ENCODE data around the gene CERT1. TPM values are rescaled to one million over a fixed set of nuclear protein-coding genes. Genes with fewer than 3 reads are reported as not detected.
"Not testable (repeated sequence)": the region's sequence is repeated elsewhere in the genome, so short reads cannot be mapped to it uniquely, and the experiment has no call there.

Gene CERT1
- total RNA-seq, 1 donor, result 50.3 TPM

DNA sequence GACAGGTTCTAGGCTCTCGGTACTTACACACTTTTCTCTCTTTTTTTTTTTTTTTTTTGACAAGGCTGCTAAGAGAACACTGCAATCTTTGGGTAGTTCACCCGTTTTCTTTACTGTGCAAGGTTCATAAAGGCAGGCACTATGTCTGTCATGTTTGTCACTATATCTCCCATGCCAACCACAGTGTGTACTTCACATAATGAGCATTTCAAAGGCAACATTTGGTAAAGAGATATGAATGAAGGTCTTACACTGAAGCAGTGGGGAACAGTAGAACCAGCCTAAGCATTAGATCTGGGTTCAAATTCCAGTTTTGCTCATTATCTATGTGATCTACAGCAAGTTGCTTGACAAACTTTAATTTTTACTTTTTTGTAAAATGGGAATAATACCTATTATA lies 175.9 kb downstream of the CERT1 start:
- Histone ChIP-seq H3K27ac (ENCODE audit: low read depth, low read length) (no peak overlapping the region), H3K9me3 (ENCODE audit: low read depth, low read length) (no peaks in the 10 kb centered on the region), H3K79me2 (ENCODE audit: insufficient read depth, low read length) (peaks cover 32% of the 10 kb centered on the region), H3K36me3 (ENCODE audit: insufficient read depth, low read length) (no peaks in the 10 kb centered on the region), H2AFZ (ENCODE audit: low read length) (no peak overlapping the region), H4K20me1 (ENCODE audit: insufficient read depth, low read length) (peaks cover 17% of the 10 kb centered on the region), H3K4me1 (ENCODE audit: insufficient read depth, low read length) (peaks cover 11% of the 10 kb centered on the region), H3K4me2 (ENCODE audit: insufficient read depth, low read length) (no peak overlapping the region), H3K4me3 (ENCODE audit: insufficient read depth, low read length) (no peak overlapping the region), H3K27me3 (ENCODE audit: insufficient read depth, low read length) (no peaks in the 10 kb centered on the region)
- TF ChIP-seq, protein P1, sequence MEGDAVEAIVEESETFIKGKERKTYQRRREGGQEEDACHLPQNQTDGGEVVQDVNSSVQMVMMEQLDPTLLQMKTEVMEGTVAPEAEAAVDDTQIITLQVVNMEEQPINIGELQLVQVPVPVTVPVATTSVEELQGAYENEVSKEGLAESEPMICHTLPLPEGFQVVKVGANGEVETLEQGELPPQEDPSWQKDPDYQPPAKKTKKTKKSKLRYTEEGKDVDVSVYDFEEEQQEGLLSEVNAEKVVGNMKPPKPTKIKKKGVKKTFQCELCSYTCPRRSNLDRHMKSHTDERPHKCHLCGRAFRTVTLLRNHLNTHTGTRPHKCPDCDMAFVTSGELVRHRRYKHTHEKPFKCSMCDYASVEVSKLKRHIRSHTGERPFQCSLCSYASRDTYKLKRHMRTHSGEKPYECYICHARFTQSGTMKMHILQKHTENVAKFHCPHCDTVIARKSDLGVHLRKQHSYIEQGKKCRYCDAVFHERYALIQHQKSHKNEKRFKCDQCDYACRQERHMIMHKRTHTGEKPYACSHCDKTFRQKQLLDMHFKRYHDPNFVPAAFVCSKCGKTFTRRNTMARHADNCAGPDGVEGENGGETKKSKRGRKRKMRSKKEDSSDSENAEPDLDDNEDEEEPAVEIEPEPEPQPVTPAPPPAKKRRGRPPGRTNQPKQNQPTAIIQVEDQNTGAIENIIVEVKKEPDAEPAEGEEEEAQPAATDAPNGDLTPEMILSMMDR (IDR thresholded peaks at IDR 0.05; ENCODE audit: extremely low read depth, low read depth, low read length), result no peak
- DNase-seq (ENCODE audit: insufficient read length, low spot score, missing footprints), result no peak

- not testable (repeated sequence) for H3K36me3 ChIP-seq (ENCODE audit: insufficient read depth, low read length); H3K4me2 ChIP-seq (ENCODE audit: insufficient read depth, low read length); H2AFZ ChIP-seq (ENCODE audit: low read length); H3K27me3 ChIP-seq (ENCODE audit: insufficient read depth, low read length); H3K4me3 ChIP-seq (ENCODE audit: insufficient read depth, low read length); DNase-seq (ENCODE audit: insufficient read length, low spot score, missing footprints); H3K9me3 ChIP-seq (ENCODE audit: low read depth, low read length); H3K27ac ChIP-seq (ENCODE audit: low read depth, low read length)
- H3K79me2 ChIP-seq (ENCODE audit: insufficient read depth, low read length), result peaks cover 21% of the 10 kb centered on the region
- peaks cover 11% of the 10 kb centered on the region for H3K4me1 ChIP-seq (ENCODE audit: insufficient read depth, low read length)
- H4K20me1 ChIP-seq (ENCODE audit: insufficient read depth, low read length), result peaks cover 14% of the 10 kb centered on the region
Measured at GRCh38 chr5:75334413-75334812, 177.0 kb downstream of the CERT1 start.

DNA sequence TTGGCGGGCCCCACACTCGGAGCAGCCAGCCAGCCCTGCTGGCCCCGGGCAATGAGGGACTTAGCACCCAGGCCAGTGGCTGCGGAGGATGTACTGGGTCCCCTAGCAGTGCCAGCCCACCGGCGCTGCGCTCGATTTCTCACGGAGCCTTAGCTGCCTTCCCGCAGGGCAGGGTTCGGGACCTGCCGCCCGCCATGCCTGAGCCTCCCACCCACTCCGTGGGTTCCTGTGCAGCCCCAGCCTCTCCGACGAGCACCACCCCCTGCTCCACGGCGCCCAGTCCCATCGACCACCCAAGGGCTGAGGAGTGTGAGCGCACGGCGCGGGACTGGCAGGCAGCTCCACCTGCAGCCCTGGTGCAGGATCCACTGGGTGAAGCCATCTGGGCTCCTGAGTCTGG lies 177.7 kb downstream of the CERT1 start:
- Histone ChIP-seq H4K20me1 (ENCODE audit: insufficient read depth, low read length) (peaks cover 10% of the 10 kb centered on the region), H3K79me2 (ENCODE audit: insufficient read depth, low read length) (peaks cover 17% of the 10 kb centered on the region), H3K4me1 (ENCODE audit: insufficient read depth, low read length) (peaks cover 11% of the 10 kb centered on the region)
- H3K4me3 ChIP-seq (ENCODE audit: insufficient read depth, low read length); H3K27me3 ChIP-seq (ENCODE audit: insufficient read depth, low read length); DNase-seq (ENCODE audit: insufficient read length, low spot score, missing footprints); H3K27ac ChIP-seq (ENCODE audit: low read depth, low read length); H3K4me2 ChIP-seq (ENCODE audit: insufficient read depth, low read length); H3K9me3 ChIP-seq (ENCODE audit: low read depth, low read length); H2AFZ ChIP-seq (ENCODE audit: low read length); H3K36me3 ChIP-seq (ENCODE audit: insufficient read depth, low read length): not testable (repeated sequence)

DNA sequence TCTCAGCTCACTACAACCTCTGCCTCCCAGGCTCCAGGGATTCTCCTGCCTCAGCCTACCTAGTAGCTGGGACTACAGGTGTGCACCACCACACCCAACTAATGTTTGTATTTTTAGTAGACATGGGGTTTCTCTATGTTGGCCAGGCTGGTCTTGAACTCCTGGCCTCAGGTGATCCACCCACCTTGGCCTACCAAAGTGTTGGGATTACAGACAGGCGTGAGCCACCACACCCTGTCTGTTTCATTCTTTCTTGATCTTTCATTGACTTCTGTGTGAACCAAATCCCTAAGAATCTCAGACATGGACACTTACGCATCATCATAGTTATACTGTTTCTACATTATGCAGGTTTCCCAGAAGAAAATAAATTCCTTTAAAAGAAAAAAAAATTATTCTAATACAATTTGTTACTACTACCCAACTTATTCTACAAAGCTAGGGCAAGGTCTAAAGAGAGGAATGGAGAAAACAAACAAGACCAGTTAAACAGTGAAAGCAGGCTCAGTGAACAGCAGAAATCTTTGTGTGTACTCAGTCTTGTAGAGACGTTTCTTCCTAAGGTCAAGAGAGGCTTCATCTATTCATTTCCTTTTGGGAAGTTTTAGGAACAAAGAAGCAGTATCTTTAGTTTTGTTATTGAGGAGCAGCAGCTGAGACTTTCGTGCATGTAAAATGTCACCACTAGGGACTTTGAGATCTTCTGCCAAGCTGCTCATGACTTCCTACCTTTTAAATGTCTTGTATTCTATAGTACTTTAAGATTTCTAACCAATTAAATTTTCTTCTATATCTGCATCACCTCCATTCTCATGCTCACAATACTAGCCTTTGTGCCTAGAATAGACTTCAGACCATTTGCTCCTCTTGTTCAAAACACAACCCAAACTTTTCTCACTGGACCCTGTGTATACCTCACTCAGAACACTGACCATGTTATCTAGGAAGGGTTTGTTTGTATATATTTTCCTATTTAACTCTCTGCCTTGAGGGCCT lies 180.0 kb downstream of the CERT1 start:
- H3K4me3 ChIP-seq (ENCODE audit: insufficient read depth, low read length), result no peak overlapping the region
- no peaks in the 10 kb centered on the region for H4K20me1 ChIP-seq (ENCODE audit: insufficient read depth, low read length)
- H3K27me3 ChIP-seq (ENCODE audit: insufficient read depth, low read length), result no peaks in the 10 kb centered on the region
- H3K9me3 ChIP-seq (ENCODE audit: low read depth, low read length), result no peaks in the 10 kb centered on the region
- no peak overlapping the region for H3K27ac ChIP-seq (ENCODE audit: low read depth, low read length)
- H3K4me1 ChIP-seq (ENCODE audit: insufficient read depth, low read length), result peaks cover 4% of the 10 kb centered on the region
- H3K4me2 ChIP-seq (ENCODE audit: insufficient read depth, low read length), result no peak overlapping the region
- no peaks in the 10 kb centered on the region for H3K79me2 ChIP-seq (ENCODE audit: insufficient read depth, low read length)
- DNase-seq (ENCODE audit: insufficient read length, low spot score, missing footprints), result no peak
- H2AFZ ChIP-seq (ENCODE audit: low read length), result no peak overlapping the region
- TF ChIP-seq, protein P1 (IDR thresholded peaks at IDR 0.05; ENCODE audit: extremely low read depth, low read depth, low read length), result no peak
- H3K36me3 ChIP-seq (ENCODE audit: insufficient read depth, low read length), result no peaks in the 10 kb centered on the region

GRCh38 chr5:75330404-75330803 lies 181.0 kb downstream of the CERT1 start:
- Histone ChIP-seq H2AFZ (ENCODE audit: low read length) (no peak overlapping the region), H3K36me3 (ENCODE audit: insufficient read depth, low read length) (no peaks in the 10 kb centered on the region), H3K27ac (ENCODE audit: low read depth, low read length) (no peak overlapping the region), H3K4me2 (ENCODE audit: insufficient read depth, low read length) (no peak overlapping the region), H3K27me3 (ENCODE audit: insufficient read depth, low read length) (no peaks in the 10 kb centered on the region), H3K79me2 (ENCODE audit: insufficient read depth, low read length) (no peaks in the 10 kb centered on the region), H3K4me1 (ENCODE audit: insufficient read depth, low read length) (no peaks in the 10 kb centered on the region), H3K4me3 (ENCODE audit: insufficient read depth, low read length) (no peak overlapping the region), H4K20me1 (ENCODE audit: insufficient read depth, low read length) (no peaks in the 10 kb centered on the region), H3K9me3 (ENCODE audit: low read depth, low read length) (no peaks in the 10 kb centered on the region)
- TF ChIP-seq, protein P1 (IDR thresholded peaks at IDR 0.05; ENCODE audit: extremely low read depth, low read depth, low read length), result no peak
- DNase-seq (ENCODE audit: insufficient read length, low spot score, missing footprints), result no peak
